Suppressor macrophage treated with lipopolysaccharide for 1 hour (primary cell): ENCODE results near the gene KDR.

Experiments used
- DNase-seq, 3 donors: peaks; one replicate each; pipeline ENCODE4 v3.0.0-alpha.2; 2020 to 2022

Gene KDR

DNA sequence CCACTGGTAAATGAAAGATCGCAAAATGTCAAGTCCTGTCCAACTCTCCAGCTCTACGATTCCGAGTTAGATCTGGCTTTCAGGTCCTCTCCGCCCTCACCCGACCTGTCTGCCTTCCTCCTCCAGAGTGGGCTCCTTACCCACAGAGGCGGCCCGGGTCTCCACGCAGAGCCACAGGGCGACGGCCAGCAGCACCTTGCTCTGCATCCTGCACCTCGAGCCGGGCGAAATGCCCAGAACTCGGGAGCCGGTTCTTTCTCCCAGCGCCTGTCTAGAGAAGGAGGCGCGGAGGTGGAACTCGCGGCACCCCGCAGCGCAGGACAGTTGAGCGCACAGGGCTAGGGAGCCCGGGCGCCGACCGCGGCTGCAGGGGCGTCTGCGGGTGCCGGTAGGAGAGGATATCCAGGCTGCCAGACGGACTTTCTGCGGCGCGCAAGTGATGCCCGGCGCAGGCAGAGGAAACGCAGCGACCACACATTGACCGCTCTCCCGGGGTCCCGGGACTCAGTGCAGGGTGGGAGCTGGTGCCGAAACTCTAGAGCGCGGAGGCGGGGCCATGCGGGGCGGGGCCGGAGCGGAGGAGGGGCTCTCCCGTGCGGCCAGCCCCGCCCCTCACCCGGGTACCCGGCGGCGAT lies at the start of gene KDR:
Gene KDR (minus strand): TSS at position 509 of the 635 bp plus-strand sequence. CDS start 302 bp downstream, at position 207.
- peak in 1 of 3 donors; percentile 15 for DNase-seq

DNA sequence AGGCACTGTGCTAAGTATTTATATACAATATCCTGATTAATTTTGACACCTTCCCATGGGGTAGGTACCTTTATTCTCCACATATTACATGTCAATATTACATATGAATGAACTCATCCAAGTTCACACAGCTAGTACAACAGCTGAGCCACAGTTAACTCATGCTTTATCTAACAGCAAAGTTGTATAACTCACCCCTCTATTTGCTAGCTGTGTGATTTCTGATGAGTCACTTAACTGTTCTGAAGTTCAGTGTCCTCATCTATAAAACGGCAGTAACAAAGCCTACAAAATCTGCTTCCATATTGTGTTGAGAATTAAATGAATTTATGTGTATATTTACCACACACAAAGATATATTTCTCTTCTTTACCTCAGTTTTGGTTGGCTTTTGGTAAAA lies 48.2 kb upstream of the KDR start:
- no peak for DNase-seq

DNA sequence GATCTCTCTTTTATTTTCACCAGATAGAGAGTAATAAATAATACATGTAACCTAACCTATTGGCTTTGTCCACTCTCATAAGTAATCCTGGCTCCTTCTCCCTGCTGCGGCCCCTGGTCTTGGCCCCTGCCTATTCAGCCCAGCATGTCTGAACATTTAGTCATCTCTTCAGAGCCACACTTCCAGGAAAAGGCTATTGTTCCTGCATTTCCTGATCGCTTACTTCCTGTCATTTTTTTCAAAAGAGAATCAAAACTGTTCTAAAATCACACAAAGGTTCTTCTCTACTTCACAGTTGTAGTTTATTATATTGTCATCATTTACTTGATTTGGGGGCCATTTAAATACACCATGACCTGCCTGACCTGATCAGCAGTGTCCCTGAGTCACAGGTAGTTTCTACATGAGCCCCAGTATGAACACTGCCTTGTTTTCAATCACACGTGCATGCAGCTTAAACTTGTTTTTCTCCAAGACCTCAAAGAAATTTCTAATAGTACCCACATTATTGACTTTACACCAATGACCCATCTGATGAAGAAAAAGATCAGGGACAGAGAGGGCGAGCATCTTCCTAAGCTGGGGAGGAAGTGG lies 47.4 kb upstream of the KDR start:
- DNase-seq = no peak

DNA sequence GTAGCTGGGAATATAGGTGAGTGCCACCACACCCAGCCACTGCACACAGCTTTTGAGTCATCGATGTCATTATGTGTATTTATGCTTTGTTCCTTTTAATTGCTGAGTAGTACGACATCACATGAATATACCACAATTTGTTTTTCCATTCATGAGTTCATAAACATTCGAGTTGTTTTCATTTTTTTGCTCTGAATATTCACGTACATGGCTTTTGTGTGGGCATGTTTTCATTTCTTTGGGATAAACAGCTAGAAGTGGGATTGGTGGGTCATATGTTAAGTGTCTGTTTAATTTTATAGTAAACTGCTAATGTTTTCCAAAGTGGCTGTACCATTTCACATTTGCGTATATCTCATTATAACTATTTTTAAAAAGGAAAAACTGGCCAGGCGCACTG lies 45.1 kb upstream of the KDR start:
- no peak for DNase-seq

DNA sequence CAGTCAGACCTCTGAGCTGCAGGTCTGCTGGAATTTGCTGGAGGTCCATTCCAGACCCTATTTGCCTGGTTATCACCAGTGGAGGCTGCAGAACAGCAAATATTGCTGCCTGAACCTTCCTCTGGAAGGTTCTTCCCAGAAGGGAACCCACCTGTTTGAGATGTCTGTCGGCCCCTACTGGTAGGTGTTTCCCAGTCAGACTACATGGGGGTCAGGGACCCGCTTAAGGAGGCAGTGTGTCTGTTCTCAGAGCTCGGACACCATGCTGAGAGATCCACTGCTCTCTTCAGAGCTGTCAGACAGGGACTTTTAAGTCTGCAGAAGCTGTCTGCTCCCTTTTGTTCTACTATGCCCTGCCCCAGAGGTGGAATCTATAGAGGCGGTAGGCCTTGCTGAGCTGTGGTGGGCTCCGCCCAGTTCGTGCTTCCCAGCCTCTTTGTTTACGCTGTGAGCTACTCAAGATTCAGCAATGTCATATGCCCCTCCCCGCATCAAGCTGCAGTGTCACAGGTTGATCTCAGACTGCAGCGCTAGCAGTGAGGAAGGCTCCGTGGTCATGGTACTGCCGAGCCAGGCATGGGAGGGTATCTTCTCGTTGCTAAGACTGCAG lies 44.1 kb upstream of the KDR start:
- DNase-seq = no peak

DNA sequence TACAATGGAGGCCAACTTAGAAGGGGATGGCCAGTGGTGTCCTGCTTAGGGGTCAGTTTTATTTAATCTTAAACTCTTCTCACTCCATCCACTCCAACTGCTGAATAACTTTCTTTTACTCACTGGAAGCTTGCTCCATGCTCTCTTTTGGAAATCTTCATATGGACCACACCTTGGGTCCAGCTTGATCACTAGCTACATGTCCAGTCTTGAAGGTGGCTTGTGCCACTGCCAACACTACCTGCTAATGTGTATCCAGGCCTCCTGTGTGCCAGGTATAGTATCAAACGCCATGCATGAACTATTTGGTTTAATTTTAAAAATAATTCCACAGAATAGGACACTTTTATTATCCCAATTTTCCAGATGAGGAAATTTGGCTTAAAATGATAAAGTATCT lies 37.0 kb upstream of the KDR start:
- DNase-seq = no peak

DNA sequence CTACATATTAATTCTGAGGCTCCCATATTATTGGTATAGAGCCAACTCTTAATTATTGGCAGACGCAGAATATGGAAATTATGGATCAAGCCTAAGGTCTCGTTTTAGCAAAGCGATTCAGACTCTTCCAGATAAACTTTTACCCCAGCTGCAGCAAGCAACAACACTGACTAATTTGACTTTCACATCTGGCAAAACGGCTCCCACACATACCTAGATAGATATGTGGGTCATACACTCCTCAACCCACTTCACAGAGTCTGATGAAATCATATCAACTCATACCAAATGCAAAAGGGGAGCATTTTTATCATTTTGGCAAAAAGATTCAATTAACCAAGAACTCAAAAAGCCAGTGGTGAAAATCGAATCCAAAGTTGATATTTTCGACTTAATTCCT lies 36.3 kb upstream of the KDR start:
- DNase-seq = no peak

DNA sequence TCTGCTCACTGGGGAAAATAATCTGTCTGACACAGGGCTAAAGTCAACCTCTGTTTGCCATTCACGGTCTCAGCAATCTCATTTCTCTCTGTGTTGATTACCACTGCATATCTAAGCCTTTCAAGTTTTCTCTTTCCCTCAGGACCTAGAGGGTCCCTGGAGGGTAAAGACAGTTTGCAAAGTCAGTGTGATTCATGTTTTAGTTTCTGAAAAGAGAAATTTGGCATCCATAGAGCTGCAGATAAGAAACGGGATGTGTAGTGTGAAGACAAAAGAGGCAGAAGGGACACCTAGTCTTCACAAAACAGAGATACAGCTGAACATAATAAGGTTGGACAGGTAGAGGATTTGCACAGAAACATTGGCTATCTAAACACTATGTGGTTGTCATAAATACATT lies 34.5 kb upstream of the KDR start:
- no peak for DNase-seq

DNA sequence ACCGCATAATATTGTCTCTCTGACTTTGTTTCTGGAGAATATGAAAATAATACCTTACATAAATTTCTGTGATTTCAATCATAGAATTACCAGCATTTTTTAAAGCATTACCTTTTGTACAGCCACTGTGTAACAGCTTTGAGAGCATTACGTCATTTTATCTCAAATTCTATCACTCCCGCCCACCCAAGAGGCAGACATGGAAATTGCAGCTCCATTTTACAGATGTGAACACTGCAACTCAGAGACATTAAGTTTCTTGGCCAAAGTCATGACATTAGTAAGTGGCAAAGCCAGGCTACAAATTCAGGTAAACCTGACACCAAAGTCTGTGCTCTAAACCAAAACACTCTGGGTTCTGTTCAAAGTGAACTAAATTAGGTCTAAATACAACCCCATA lies 33.6 kb upstream of the KDR start:
- DNase-seq = no peak

DNA sequence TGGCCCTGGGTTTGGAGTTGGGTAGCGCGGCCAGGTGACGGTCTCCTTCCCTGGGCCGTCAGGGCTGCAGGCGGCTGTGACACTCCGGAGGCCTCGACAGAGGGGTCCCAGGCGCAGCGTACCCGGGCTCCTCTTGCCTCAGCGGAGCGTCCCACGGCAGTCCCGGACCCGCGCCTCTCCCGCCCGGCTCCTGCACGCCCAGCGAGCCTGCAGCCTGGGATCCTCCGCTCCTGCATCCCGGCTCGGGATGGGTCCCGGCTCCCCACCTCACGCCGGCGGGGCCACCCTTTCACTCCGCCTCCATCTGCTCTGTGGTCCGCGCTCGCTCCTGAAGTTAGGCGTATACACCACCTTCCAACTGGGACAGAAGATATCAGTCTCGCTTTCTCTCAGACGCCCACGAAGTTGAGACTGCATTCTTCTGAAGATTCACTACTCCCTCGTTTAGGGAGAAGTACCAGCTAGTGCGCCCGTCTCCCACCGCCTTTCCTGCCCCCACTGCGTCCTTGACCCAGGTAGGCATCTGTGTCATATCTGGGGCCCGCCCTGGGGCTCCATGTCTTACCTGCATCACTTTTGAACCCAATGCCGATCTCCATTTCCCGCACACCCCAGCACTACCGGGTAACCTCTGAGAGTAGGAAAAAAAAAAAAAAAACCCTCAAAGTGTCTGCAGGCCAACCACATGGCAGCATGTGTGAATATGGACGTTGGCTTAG lies 32.3 kb upstream of the KDR start:
- no peak for DNase-seq

DNA sequence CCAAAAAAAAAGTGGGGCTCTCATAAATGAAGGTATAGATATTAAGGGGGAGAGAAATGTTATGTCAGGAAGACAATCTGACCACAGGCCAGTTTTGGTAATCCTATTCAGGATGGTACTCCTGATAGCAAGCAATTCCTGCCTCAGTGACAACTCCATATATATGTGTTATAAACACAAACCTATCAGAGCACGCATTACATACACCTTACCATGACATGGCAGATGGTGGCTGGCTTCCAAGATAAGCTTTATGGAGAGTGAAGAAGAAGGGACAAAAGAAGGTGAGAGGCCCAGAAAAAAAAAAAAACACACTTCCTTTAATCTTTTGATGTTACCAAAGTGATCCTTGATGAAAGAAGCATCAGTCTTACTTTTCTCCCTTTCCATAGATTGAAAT lies 29.5 kb upstream of the KDR start:
- DNase-seq = no peak

DNA sequence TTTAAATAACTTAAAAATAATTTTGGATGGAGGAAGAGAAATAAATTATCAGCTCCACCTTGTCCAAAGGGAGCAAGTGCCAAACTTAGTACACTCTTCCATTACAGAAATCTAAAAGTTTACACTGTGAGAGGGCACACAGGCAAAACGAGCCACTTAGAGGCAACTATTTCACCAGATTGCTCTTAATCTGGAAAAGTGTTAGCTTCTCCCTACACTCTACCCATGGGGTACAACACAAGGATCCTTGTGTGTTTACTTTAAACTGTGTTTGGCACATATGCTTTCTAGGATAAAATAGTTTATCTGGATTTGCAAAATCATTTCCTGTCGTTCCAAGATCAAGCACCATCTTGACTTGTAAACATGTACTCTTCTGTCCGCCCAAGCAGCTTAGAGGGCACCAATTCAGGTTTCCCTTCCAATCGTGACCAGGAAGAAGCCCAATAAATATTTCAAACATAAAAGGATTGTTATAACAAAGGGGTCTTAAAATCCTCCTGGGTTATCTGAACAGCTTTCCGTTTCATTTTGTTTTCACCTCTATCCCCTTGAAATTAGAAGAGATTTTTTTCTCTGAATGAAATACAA lies 29.0 kb upstream of the KDR start:
- no peak for DNase-seq

DNA sequence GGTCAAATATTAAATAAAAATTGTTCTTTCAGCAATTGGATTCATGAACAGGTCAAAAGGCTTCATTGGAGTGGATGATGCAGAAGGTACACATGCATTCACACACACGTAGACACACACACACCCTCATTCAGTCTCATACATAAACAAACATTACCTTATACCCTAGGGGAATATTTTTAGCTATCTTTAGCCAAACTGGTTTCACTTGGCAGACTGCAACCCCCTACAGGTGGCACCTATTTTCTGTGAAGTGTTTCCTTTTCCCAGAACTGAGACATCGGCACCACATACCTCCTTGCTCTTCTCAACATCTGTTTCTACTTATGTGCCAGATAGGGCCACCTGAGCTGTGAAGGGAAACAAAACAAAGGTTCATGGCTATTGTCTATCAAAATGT lies 18.5 kb upstream of the KDR start:
- DNase-seq = no peak

DNA sequence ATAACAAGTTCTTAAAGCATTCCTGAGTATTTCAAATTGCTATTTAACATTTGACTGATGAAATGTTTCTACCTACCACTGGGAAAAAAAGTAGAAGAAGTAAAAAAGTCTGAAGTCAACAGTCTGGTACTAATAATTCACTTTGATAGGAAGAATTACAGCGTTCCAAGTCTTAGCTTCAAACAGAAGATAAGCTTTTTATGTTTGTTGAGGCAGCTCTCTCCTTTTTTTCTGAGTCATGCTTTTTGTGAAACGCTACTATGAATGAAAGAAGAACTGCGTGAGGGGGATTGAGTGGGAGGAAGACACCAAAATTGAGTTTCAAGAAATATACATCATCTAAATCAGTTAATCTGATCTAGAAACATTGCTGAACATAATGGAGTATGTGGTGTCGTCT lies 13.0 kb upstream of the KDR start:
- no peak for DNase-seq

DNA sequence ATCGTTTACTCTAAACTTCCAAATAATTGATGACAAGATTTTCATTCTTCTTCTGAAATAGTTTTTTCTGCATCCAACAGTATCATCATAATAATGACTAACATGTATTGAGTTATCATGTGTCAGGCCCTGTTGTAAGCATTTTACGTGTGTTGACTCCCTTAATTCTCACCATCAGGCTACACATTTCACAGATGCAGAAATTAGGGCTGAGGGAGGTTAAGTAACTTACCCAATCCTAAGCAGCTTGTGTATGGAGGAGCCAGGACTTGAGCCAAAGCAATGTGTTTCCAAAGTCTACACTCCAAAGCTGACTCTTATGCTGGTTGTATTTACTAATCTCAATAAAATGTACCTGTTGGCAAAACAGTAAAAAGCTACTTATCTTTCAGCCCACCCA lies 11.2 kb upstream of the KDR start:
- DNase-seq = no peak

DNA sequence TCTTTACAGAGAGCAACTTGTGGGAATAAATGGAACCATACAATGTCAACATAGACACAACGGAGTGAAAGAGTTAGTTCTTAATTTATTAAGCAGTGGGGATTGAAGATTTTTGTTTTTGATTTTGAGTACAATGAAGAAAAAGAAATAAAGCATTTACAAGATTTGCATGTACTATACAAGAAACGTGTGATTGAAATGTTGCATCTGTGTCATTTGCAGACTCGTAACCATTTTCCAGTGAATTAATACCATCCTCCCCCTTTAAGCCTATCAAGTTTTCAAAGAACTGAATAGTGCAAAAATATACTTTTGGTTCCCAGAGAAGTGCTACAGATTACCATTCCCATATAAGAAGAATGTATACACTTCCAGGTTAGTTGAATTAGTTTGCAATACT lies 8.6 kb upstream of the KDR start:
- DNase-seq = no peak

DNA sequence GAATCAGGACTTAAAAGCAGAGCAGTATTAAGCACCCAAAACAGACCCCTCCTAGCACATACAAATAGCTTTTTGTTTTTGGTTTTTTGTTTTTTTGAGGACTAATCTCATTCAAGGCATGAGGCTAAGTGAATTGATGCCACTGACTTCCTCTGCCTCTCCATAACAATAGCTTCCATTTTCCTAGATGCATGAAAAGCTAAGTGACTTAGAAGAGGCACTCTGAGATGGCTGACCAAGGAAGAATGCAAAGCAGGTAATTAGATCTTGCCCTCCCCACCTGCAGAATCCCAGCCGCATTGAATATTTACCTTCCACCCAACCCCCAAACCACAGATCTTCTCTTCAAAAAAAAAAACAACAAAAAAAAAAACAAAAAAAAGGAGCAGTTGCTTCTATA lies 7.4 kb upstream of the KDR start:
- no peak for DNase-seq

DNA sequence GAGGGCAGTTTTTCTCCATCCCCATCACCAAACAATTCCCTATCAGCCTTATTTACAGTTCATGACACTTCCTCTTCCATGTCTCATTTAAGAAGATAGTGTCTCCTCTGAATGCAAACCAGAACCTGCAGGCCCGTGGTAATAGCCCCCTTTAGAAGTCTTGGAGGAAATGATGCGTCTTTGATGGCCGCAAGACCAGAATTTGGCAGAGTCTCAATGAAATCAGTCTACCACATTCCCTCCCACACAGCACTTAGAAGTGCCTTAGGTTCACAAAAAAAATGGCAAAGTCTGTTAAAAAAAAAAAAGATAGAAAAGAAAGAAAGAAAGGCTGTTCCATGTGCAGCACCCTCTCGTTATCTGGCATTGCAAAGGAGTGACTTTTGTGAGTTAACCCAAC lies 2.1 kb upstream of the KDR start:
- no peak for DNase-seq

DNA sequence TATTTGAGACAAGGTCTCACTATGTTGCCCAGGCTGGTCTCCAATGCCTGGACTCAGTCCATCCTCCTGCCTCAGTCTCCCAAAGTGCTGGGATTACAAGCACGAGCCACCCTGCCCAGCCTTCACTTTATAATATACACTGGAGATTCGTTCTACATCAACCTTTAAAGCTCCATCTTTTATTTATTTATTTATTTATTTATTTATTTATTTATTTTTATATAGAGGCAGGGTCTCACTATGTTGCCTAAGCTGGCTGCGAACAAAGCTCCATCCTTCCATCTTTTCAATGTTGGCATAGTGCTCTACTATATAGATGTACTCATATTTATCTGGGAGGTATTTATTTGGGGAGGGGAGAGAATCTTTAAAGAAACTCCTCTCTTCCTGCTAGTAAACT lies 1.7 kb upstream of the KDR start:
- no peak for DNase-seq

DNA sequence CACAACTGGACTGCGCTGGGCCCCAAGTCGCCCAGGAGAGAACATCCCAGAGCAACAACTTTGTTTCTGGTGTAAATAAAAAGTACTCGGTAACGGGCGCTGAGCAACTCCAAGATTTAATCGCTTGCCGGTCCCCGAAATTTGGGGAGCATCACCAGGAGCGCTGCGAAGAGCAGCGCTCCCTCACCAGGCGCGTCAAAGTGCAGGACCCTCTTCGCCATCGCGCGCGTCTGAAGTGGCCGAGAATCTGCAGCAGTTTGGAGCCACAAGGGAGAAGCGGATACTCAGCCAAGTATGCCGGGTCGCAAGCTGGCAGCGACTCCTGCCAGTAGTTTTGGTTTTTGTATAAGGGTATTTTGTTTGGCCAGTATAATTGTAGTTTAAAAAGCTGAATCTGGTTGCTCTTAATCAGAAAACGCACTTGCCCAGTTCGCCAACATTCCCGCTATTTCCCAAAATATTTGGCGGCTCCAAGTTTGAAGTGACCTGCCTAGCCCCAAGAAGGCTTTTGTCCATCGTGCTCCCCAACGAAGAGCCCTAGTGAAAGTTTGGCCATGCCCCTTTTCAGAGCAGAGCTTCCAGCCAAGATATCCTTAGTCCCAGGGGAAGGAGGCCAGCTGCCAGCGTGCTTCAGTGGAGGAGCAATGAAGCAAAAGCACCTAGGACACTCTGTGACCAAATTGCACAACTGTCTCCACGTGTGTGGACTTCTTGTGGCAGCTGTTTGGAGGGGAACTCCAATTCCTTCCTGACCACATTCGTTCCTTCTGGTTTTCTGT lies 557 bp upstream of the KDR start:
- no peak for DNase-seq

DNA sequence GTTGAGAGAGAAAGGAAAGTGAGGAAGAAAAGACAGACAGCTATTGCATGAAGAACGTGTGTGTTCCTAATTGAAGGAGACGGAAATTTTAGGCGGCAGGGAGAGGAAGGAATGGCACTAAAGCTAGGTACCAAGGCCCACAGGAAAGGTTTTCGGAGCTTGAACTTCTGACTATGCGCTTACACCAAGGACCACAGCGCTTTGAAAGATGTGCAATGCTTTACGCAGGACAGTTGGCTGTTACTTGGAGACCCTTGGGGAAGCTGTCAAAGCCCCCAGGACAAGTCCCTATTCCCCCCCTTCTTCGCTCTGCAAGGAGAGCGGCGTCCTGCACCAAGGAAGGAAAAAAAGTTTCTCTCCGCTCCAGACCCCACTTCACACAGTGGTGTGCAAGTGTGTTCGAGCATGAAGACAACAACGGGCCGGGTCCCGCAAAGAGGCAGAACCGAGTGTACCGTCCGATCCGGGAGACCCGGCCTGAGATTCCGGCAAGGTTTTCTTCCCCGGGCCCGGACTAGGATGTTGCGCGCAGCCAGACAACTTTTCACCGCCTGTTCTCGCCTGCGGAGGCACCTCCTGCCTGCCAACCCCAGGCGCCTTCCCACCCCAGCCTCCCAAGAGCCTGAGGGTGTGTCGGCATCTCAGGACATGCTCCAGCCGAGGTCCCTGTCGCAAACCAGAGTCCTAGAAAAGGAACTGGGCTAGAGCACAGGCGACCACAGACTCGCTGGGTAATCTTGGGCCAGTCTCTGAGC lies 896 bp downstream of the KDR start:
- no peak for DNase-seq

DNA sequence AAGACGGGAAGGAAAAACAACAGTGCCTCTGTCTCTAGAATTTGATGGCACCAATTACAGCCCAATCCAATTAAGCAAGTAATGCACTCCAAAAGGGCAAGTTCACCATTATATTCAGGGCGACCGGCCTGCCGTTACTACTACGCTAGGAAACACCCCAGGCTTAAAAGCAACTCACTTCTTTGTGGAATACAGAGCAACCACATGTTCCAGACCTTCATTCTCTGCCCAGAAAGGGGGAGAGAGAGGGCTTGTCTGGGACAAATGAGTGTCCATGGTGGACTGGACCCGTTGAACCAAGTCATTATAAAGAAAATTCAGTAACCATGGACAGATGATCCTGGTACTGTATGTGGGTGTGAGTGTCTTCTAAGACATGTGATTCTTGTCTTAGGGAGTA lies 1.6 kb downstream of the KDR start:
- no peak for DNase-seq
